Naive B cell (primary cell): ENCODE results near the gene CACNA1D. TPM values are rescaled to one million over a fixed set of nuclear protein-coding genes. Genes with fewer than 3 reads are reported as not detected.
"Not testable (repeated sequence)": the region's sequence is repeated elsewhere in the genome, so short reads cannot be mapped to it uniquely, and the experiment has no call there.

ENCODE experiments used
- ATAC-seq, 2 donors: fragments of 150-1000 bp; cut with Tn5 transposase; 2 replicates each; pipeline ENCODE4 v1.10.0; 2021; ENCODE audit warnings: low read depth in 2 of 2, mild to moderate bottlenecking in 2 of 2, moderate library complexity in 2 of 2
- DNase-seq: peaks from one replicate; pipeline ENCODE4 v3.0.0; 2022
- H3K27ac Mint-ChIP-seq, 6 donors: one replicate each; pipeline ENCODE4 v1.8.0; 2020 to 2022; ENCODE audit warnings: mild to moderate bottlenecking in 6 of 6, mixed read lengths in 6 of 6, moderate library complexity in 5 of 6, inconsistent platforms in 2 of 6
- H3K27me3 Mint-ChIP-seq, 3 donors: one replicate each; pipeline ENCODE4 v1.8.0; 2021 to 2022; ENCODE audit warnings: mixed read lengths in 3 of 3, mild to moderate bottlenecking in 1 of 3
- H3K36me3 Mint-ChIP-seq, 2 donors: one replicate each; pipeline ENCODE4 v1.8.0; 2020 to 2022; ENCODE audit warnings: mixed read lengths in 2 of 2, inconsistent platforms in 1 of 2, mild to moderate bottlenecking in 1 of 2
- H3K4me1 Mint-ChIP-seq, 3 donors: one replicate each; pipeline ENCODE4 v1.8.0; 2020 to 2022; ENCODE audit warnings: mixed read lengths in 3 of 3, inconsistent platforms in 1 of 3, mild to moderate bottlenecking in 1 of 3, moderate library complexity in 1 of 3
- H3K4me3 Mint-ChIP-seq, 8 donors: one replicate each; pipeline ENCODE4 v1.8.0; 2020 to 2022; ENCODE audit warnings: mild to moderate bottlenecking in 8 of 8, mixed read lengths in 8 of 8, moderate library complexity in 8 of 8, inconsistent platforms in 2 of 8
- H3K9me3 Mint-ChIP-seq, 7 donors: one replicate each; pipeline ENCODE4 v1.8.0; 2020 to 2022; ENCODE audit warnings: mixed read lengths in 7 of 7, mild to moderate bottlenecking in 5 of 7, inconsistent platforms in 2 of 7, moderate library complexity in 1 of 7
- polyA plus RNA-seq, 6 donors: library from polyadenylated mRNA; unstranded; fragments of 300-500 nt; fragmentation: Illumina TruSeq; gene quantifications; one replicate each; pipeline ENCODE4 v1.2.3, GENCODE V29; 2021; ENCODE audit warnings: low read depth in 6 of 6

CACNA1D gene
- polyA plus RNA-seq, 6 donors from 2014 or later = not detected

DNA sequence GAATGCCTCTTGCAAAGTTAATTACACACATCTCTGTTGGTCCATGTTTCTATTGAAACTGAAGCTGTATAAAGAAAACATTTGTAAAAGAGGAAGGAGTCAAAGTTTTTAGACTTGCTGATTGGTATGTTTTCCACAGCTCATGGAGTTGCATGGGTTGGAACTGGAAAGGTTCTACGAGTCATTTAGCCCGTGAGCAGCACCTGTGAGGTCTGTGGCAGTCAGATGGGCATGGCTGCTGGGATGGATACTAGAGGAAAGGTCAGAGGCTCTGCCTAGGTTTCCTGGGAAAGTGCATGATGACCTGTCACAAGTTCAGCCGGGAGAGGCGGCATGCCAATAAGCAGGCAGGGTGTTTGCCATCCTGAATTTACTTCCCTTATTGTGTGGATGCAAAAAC lies 155.4 kb downstream of the CACNA1D start:
- Mint-ChIP-seq H3K27ac (no peak overlapping the region), H3K4me3 (no peak overlapping the region), H3K27me3 (peaks cover 16 to 42% (median 32%) of the 10 kb centered on the region in 3 donors), H3K4me1 (no peaks in the 10 kb centered on the region), H3K36me3 (peaks cover 4 to 20% of the 10 kb centered on the region in 2 donors), H3K9me3 (peaks cover 10 to 30% (median 19%) of the 10 kb centered on the region in 7 donors)
- DNase-seq (no peak), ATAC-seq (no peak)

GRCh38 chr3:53650424-53650823 lies 156.0 kb downstream of the CACNA1D start:
- Mint-ChIP-seq H3K4me3 (no peak overlapping the region), H3K27ac (no peak overlapping the region), H3K27me3 (peaks cover 12 to 42% (median 37%) of the 10 kb centered on the region in 3 donors), H3K9me3 (peaks cover 15 to 36% (median 19%) of the 10 kb centered on the region in 7 donors), H3K4me1 (no peaks in the 10 kb centered on the region), H3K36me3 (peaks cover 4 to 20% of the 10 kb centered on the region in 2 donors)
- ATAC-seq = no peak
- no peak for DNase-seq

DNA sequence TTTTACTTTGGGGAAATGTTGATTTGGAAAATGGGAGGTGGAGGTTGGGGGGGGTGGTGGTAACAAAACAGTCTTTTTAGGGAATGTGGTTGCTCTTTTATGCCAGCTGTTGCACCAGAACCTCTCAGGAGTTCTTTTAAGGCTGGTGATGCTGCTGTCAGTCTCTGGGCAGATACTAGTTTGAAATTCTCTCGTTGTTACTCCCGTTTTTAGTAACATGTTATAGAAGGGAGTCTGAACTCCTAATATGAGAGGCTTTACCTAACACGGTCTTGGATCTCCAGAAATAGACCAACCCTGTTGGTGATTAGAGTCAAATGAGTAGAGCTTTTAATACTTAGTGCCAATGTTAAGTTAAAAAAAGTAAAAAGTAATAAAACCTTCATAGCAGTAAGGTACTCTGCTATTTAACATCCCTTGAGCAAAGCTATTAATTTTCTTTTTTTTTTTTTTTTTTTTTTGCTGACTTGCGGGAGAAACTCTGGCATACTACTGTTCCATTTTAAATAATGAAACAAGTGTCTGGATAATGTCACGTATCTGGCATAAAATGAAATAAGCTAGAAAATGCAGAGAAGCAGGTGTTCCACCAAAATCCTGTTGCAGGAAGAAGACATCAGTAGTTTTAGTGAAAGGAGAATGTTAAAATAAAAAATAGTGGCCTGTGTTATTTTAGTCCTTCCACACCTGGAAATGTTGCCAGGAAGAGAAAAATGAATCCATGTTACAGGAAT lies 156.7 kb downstream of the CACNA1D start:
- no peak overlapping the region for H3K4me3 Mint-ChIP-seq
- H3K27ac Mint-ChIP-seq = no peak overlapping the region
- no peak for DNase-seq
- no peak for ATAC-seq
- peaks cover 16 to 38% (median 36%) of the 10 kb centered on the region in 3 donors for H3K27me3 Mint-ChIP-seq
- H3K36me3 Mint-ChIP-seq = peaks cover 4 to 20% of the 10 kb centered on the region in 2 donors
- peaks cover 15 to 42% (median 19%) of the 10 kb centered on the region in 7 donors for H3K9me3 Mint-ChIP-seq
- H3K4me1 Mint-ChIP-seq = no peaks in the 10 kb centered on the region

- Mint-ChIP-seq H3K4me1 (no peaks in the 10 kb centered on the region), H3K36me3 (peaks cover 4 to 20% of the 10 kb centered on the region in 2 donors), H3K27ac (no peak overlapping the region), H3K9me3 (peaks cover 15 to 42% (median 19%) of the 10 kb centered on the region in 7 donors), H3K27me3 (peaks cover 16 to 32% (median 29%) of the 10 kb centered on the region in 3 donors), H3K4me3 (no peak overlapping the region)
- ATAC-seq (no peak), DNase-seq (no peak)
Observed at GRCh38 chr3:53651927-53652326, 157.5 kb downstream of the CACNA1D start.

DNA sequence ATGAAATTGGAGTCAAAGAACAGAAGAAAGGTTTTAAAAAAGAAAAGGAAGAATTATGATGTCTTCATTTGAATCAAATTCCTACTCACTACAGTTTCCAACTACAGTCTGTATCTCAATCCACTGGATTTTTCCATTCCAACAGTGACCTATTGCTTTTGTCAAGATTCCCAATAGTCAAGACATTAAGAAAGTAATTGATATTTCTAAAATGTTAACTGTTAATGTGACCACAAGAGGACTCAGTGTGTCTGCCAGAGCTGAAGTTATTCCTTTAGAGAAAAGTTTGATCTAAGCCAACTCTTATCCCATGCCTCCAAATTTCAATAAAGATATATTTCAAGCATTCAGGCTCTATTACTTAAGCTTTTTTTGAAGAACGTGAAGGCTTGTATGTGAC lies 163.2 kb downstream of the CACNA1D start:
- peaks cover 0 to 17% (median 17%) of the 10 kb centered on the region in 3 donors for H3K27me3 Mint-ChIP-seq
- ATAC-seq = no peak

DNA sequence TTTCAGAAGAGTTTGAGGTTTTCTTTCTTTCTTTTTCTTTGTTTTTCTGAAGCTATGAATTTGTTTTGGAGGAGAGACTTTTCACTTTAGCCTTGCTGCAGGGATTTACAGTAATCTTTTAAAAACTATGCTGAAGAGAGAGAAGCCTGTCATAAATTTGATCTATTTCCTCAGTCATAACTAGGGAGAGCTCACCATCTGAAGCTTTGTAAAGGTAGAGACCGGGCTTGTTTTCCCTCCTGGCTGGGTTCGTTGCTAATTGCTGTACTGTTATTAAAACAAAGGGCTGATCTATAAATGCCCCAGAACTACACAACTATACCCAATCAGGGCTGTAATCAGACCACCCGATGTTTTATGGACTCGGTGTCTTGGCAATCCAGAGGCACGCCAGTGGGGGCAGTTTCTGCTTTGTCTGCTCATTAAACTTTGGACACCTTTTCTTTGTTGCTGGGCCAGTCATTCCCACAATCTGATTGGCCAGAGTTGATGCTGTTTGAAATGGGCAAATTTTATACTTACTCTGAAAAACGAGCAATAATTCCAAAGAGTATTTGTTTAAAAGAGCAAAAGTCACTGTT lies 164.3 kb downstream of the CACNA1D start:
- no peaks in the 10 kb centered on the region for H3K4me1 Mint-ChIP-seq
- no peak for DNase-seq
- no peak overlapping the region for H3K27ac Mint-ChIP-seq
- H3K27me3 Mint-ChIP-seq = peaks cover 4 to 26% (median 18%) of the 10 kb centered on the region in 3 donors
- H3K36me3 Mint-ChIP-seq = peaks cover 18 to 23% of the 10 kb centered on the region in 2 donors
- H3K4me3 Mint-ChIP-seq = no peak overlapping the region
- ATAC-seq = no peak
- H3K9me3 Mint-ChIP-seq = peaks cover 11 to 61% (median 32%) of the 10 kb centered on the region in 7 donors

More for the DNA sequence above, 163.2 kb downstream of the CACNA1D start:
- H3K27ac Mint-ChIP-seq = no peak overlapping the region
- no peak for DNase-seq
- H3K9me3 Mint-ChIP-seq = peaks cover 16 to 61% (median 37%) of the 10 kb centered on the region in 7 donors
- H3K36me3 Mint-ChIP-seq = peaks cover 17 to 23% of the 10 kb centered on the region in 2 donors
- no peak overlapping the region for H3K4me3 Mint-ChIP-seq
- H3K4me1 Mint-ChIP-seq = no peaks in the 10 kb centered on the region

DNA sequence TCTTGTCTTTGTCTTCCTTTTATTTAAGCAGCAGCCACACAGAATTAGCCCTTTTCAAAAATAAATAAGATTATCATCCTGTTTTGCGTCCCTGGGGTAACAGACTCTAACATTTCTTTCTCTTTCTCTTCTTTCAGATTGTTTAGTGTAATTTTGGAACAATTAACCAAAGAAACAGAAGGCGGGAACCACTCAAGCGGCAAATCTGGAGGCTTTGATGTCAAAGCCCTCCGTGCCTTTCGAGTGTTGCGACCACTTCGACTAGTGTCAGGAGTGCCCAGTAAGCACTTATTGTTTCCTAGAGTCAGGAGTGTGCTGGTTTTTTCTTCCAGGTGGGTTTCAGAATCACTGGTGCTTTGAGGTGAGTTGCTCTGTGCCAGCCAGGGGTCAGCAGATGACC lies 165.6 kb downstream of the CACNA1D start:
- H3K27ac Mint-ChIP-seq = no peak overlapping the region
- no peaks in the 10 kb centered on the region for H3K4me1 Mint-ChIP-seq
- peaks cover 18 to 20% of the 10 kb centered on the region in 2 donors for H3K36me3 Mint-ChIP-seq
- no peak for DNase-seq
- peaks cover 14 to 31% (median 28%) of the 10 kb centered on the region in 3 donors for H3K27me3 Mint-ChIP-seq
- H3K4me3 Mint-ChIP-seq = no peak overlapping the region
- H3K9me3 Mint-ChIP-seq = peaks cover 13 to 55% (median 28%) of the 10 kb centered on the region in 7 donors
- ATAC-seq = no peak

DNA sequence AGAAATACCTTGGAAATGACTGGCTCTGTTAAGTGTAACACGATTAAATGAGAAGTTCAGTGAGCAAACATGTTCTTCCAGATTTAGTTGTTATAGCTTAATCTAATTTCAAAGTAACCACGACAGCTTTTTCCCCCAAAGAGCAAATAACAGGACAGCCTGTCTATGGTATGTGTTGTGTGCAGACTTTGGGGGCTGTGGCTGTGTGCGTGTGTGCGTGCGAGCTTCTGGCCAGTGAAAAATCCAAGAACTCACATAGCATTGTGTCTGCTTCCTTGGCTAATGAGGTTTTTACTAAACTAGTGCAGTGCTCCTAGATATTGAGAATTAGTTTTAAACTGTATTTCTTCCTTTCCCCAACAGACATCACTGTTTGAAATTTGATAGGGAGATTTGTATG lies 167.1 kb downstream of the CACNA1D start:
- DNase-seq (no peak), ATAC-seq (no peak)
- peaks cover 18 to 20% of the 10 kb centered on the region in 2 donors for H3K36me3 Mint-ChIP-seq
- peaks cover 21 to 27% (median 23%) of the 10 kb centered on the region in 3 donors for H3K27me3 Mint-ChIP-seq
- H3K27ac Mint-ChIP-seq = no peak overlapping the region
- no peaks in the 10 kb centered on the region for H3K4me1 Mint-ChIP-seq
- H3K4me3 Mint-ChIP-seq = no peak overlapping the region
- peaks cover 7 to 48% (median 28%) of the 10 kb centered on the region in 7 donors for H3K9me3 Mint-ChIP-seq

- not testable (repeated sequence) for H3K4me3 Mint-ChIP-seq, H3K27ac Mint-ChIP-seq, ATAC-seq, DNase-seq, H3K4me1 Mint-ChIP-seq
- Mint-ChIP-seq H3K9me3 (peaks cover 7 to 43% (median 28%) of the 10 kb centered on the region in 7 donors), H3K27me3 (peaks cover 21 to 31% (median 27%) of the 10 kb centered on the region in 3 donors), H3K36me3 (peaks cover 18 to 20% of the 10 kb centered on the region in 2 donors)
Observed at GRCh38 chr3:53664812-53665211, 170.4 kb downstream of the CACNA1D start.

GRCh38 chr3:53665608-53666425 lies 171.4 kb downstream of the CACNA1D start:
- no peak overlapping the region for H3K4me3 Mint-ChIP-seq
- H3K27ac Mint-ChIP-seq = peak overlapping the region in 2 of 6 donors; percentile 58 to 91
- peaks cover 18 to 20% of the 10 kb centered on the region in 2 donors for H3K36me3 Mint-ChIP-seq
- ATAC-seq (no peak), DNase-seq (no peak)
- H3K4me1 Mint-ChIP-seq = no peaks in the 10 kb centered on the region
- H3K27me3 Mint-ChIP-seq = peaks cover 19 to 31% (median 21%) of the 10 kb centered on the region in 3 donors
- H3K9me3 Mint-ChIP-seq = peaks cover 7 to 34% (median 20%) of the 10 kb centered on the region in 7 donors

GRCh38 chr3:53668872-53669271 lies 174.5 kb downstream of the CACNA1D start:
- Mint-ChIP-seq H3K27ac (no peak overlapping the region), H3K27me3 (peaks cover 15 to 29% (median 24%) of the 10 kb centered on the region in 3 donors), H3K4me1 (no peaks in the 10 kb centered on the region), H3K4me3 (no peak overlapping the region), H3K9me3 (peaks cover 0 to 7% (median 5%) of the 10 kb centered on the region in 7 donors), H3K36me3 (no peaks in the 10 kb centered on the region)
- DNase-seq (no peak), ATAC-seq (no peak)

- H3K27ac Mint-ChIP-seq = no peak overlapping the region
- H3K4me1 Mint-ChIP-seq = no peaks in the 10 kb centered on the region
- no peaks in the 10 kb centered on the region for H3K36me3 Mint-ChIP-seq
- no peak overlapping the region for H3K4me3 Mint-ChIP-seq
- ATAC-seq (no peak), DNase-seq (no peak)
- H3K27me3 Mint-ChIP-seq = peaks cover 6 to 23% (median 21%) of the 10 kb centered on the region in 3 donors
- H3K9me3 Mint-ChIP-seq = no peaks in the 10 kb centered on the region
Observed at GRCh38 chr3:53670721-53671120, 176.3 kb downstream of the CACNA1D start.
